GM18858 (cell line): ENCODE data around the gene CYCS.

ENCODE experiments used
- ATAC-seq: cut with Tn5 transposase; IDR thresholded peaks from one replicate; pipeline ENCODE4 v1.9.1; 2021; ENCODE audit not compliant: unreplicated experiment

Gene CYCS

GRCh38 chr7:25073451-25073850 is 51.6 kb downstream of the CYCS start:
- ATAC-seq: no peak
